Measurements from ENCODE around the gene PAN2.
"Not testable (repeated sequence)": the region's sequence is repeated elsewhere in the genome, so short reads cannot be mapped to it uniquely, and the experiment has no call there.

Gene PAN2

DNA sequence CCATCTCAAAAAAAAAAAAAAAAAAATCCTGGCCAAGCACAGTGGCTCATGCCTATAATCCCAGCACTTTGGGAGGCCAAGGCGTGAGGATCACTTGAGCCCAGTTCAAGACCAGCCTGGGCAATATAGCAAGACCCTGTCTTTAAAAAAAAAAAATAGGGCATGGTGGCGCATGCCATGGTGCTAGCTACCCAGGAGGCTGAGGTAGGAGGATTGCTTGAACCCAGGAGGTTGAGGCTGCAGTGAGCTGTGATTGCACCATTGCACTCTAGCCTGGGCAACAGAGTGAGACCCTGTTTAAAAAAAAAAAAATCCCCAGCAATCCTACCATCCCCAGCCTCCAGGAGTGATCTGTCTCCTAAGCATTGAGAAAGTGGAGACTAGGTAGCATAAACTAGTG lies 8.5 kb upstream of the PAN2 start:
- in situ Hi-C loops (cut with MboI; ENCODE audit: low sequenced_read_pairs) = not testable (repeated sequence)

GRCh38 chr12:56341616-56342015 lies 7.8 kb upstream of the PAN2 start:
- in situ Hi-C loops (cut with MboI; ENCODE audit: low sequenced_read_pairs) = no loop called here

- in situ Hi-C loops (cut with MboI; ENCODE audit: low sequenced_read_pairs) = no loop called here
Observed at GRCh38 chr12:56339158-56339422, 5.3 kb upstream of the PAN2 start.

DNA sequence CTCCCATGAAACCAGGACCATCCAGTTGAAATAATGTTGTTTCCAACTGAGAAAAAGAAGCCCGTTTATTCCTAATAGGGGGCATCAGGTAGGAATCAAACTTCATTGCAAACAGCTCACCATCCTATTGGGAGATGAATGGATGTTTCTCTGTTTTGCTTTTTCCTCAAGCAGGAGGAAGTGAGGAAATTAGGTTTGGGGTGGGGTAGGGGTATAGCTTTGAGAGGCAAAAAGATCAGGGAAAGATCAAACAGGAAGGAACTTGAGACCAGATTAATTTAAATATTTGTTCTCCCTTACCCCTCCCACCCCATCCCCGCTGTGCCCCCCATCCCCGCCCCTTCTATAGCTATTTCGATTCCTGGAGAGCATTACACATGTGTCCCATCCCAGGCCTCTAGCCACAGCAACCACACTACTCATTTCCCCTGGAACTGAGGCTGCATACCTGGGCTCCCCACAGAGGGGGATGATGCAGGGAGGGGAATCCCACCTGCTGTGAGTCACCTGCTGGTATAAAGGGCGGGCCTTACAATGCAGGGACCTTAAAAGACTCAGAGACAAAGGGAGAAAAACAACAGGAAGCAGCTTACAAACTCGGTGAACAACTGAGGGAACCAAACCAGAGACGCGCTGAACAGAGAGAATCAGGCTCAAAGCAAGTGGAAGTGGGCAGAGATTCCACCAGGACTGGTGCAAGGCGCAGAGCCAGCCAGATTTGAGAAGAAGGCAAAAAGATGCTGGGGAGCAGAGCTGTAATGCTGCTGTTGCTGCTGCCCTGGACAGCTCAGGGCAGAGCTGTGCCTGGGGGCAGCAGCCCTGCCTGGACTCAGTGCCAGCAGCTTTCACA lies 4.7 kb upstream of the PAN2 start, which contains the start of gene IL23A:
Gene IL23A (plus strand): TSS at position 577 of the 850 bp plus-strand sequence. CDS start 161 bp downstream, at position 738.
- in situ Hi-C loops (cut with MboI; ENCODE audit: low sequenced_read_pairs) = no loop called here

DNA sequence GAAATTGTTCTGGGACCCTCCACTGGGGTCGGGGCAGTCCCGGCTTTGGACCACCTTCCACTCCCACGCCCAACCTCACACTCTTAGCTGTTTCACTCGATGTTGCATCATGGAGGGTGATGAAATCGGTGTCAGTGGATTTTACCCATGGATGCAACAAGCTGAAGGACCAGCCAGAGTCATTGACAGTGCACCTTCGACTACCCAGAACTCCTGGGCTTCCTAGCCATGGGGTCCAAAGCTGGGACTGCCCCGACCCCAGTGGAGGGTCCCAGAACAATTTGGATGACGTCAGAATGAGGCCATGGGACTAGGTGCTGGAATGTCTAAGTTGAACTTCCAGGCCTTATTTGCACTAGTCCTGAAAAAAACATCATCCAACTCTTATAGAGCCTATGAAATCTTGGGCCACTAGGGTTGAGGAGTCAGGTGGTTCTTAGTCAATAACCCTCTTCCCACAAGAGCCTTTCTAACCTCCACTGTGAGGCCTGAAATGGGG lies 4.0 kb upstream of the PAN2 start:
- in situ Hi-C loops (cut with MboI; ENCODE audit: low sequenced_read_pairs) = no loop called here

DNA sequence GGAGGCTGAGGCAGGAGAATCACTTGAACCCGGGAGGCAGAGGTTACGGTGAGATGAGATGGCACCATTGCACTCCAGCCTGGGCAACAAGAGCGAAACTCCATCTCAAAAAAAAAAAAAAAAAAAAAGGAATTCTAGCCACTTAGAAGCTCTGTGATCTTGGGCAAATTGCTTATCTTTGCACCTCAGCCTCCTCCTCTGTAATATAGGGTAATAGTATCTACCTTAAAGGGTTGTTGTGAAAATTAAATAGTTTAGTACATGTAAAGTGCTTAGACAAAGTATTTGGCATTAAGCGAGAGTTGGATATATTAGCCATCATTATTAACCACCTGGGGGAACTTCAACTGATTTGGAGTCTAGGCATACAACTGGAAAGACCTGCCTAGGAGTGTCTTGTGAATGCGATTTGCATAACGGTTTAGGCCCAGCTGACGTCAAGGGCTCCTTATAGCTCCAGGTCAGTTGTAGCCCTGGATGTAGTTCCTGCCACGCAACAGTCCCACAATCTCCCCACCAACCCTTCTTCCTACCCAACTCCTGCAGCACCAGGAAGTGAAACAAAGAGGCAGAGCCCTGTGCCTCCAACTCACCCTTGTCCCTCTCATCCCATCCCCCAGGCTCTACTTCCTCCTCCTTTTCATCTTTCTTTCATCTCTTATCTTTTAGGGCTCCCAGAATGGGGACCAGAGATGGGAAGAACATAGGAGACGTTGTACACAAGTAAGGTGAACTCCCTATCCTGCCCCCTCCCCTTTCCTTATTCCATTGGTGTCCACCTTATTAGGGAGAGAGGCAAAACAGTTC lies 2.8 kb upstream of the PAN2 start:
- in situ Hi-C loops (cut with MboI; ENCODE audit: low sequenced_read_pairs) = no loop called here

- in situ Hi-C loops (cut with MboI; ENCODE audit: low sequenced_read_pairs) = not testable (repeated sequence)
Observed at GRCh38 chr12:56335527-56335926, 1.7 kb upstream of the PAN2 start.

GRCh38 chr12:56334490-56334793 lies 642 bp upstream of the PAN2 start:
- in situ Hi-C loops (cut with MboI; ENCODE audit: low sequenced_read_pairs) = no loop called here

- in situ Hi-C loops (cut with MboI; ENCODE audit: low sequenced_read_pairs) = no loop called here
Observed at GRCh38 chr12:56333197-56333678, 562 bp downstream of the PAN2 start.

DNA sequence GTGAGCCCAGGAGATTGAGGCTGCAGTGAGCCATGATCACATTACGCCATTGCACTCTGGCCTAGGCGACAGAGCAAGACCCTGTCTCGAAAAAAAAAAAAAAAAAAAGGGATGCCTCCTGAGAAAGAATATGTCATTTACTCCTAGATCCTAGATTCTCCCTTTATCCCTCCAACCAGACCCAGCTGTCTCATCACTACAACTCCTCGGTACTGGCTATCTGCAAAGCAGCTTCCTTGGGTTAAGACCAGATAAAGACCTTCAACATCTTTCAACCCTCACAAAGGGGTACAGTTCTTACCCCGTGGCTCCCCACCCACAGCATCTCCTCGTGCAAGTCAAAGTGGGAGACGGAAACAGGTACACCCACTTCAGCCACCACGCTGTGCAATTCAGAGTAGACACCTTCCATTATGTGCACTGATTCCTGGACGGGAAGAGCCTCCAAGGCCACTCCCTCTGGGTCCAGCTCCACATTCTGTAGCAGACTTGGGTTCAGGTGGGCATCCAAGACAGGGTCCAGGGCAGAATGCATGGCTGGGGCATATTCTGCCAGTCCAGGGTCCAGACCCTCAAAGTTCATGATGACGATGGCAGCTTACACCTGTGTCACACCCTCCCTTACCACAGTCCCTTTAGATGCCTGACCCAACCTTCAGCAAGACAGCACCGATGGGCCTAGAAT lies 1.1 kb downstream of the PAN2 start:
- in situ Hi-C loops (cut with MboI; ENCODE audit: low sequenced_read_pairs) = no loop called here

- in situ Hi-C loops (cut with MboI; ENCODE audit: low sequenced_read_pairs) = no loop called here
Observed at GRCh38 chr12:56330936-56331490, 2.8 kb downstream of the PAN2 start.

DNA sequence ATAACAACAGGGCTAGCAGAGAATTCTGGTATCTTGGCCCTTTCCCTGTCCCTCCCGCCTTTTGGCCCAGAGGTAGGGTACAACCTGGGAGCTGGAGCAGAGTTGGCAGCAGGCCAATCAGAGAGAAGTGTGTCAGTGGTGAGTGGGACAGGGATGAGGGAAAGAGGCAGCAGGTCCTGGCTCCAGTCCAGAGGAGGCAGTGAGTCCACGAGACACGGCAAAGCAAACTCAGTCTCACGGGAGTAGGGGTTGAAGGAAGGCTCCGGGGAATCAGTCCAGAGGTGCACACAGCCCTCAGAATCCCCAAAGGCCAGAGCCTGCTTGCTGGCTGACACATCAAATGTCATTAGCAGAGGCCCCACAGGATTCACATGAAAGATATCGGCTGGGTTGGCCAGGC lies 7.3 kb downstream of the PAN2 start:
- in situ Hi-C loops (cut with MboI; ENCODE audit: low sequenced_read_pairs) = no loop called here

DNA sequence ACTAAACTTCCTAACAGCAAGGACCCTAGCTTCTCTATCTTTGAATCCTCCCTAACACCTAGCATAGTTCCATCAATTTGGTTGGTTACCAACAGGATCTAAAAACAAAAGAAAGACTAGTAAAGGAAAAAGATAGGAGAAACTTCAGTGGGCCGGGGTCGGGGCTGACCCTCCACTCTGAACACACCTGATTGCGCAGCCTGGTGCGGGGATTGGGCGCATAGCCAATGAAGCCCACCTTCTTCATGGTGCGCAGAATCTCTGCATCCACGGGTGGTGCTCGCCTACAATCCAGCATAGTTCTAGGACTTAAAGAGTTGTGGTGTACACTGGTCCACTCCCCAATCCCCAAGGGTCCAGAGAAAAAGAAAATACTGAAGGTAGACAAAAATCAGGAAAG lies 7.7 kb downstream of the PAN2 start:
- in situ Hi-C loops (cut with MboI; ENCODE audit: low sequenced_read_pairs) = no loop called here

DNA sequence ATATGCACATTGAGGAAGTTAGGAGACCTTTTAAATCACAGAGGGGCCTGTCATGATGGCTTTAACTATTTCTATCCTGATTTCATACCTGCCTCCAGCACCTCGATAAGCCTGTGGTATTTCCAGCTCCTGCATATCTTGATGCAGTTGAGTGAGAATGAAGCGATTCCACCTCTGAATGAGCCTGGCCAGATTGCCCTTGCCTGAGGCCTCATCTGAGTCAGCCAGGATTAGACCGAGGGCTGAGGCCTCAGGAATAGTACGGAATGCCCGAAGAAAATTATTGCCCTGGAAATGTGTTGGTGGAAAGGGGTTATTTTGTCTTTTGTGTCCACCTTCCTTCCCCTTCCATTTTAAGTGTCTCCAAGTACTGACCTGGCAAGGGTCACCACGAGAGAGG lies 9.6 kb downstream of the PAN2 start:
- in situ Hi-C loops (cut with MboI; ENCODE audit: low sequenced_read_pairs) = no loop called here

DNA sequence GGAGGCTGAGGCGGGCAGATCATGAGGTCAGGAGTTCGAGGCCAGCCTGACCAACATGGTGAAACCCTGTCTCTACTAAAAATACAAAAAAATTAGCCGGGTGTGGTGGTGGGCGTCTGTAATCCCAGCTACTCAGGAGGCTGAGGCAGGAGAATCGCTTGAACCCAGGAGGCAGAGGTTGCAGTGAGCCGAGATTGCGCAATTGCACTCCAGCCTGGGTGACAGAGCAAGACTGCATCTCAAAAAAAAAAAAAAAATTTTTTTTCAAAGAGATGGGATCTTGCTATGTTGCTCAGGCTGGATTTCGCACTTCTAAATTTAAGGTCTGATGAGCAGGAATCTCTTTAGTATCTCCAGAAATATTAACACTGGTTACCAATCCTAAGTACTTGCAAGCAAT lies 12.2 kb downstream of the PAN2 start:
- in situ Hi-C loops (cut with MboI; ENCODE audit: low sequenced_read_pairs) = not testable (repeated sequence)

- in situ Hi-C loops (cut with MboI; ENCODE audit: low sequenced_read_pairs) = no loop called here
Observed at GRCh38 chr12:56321027-56321426, 12.8 kb downstream of the PAN2 start.

DNA sequence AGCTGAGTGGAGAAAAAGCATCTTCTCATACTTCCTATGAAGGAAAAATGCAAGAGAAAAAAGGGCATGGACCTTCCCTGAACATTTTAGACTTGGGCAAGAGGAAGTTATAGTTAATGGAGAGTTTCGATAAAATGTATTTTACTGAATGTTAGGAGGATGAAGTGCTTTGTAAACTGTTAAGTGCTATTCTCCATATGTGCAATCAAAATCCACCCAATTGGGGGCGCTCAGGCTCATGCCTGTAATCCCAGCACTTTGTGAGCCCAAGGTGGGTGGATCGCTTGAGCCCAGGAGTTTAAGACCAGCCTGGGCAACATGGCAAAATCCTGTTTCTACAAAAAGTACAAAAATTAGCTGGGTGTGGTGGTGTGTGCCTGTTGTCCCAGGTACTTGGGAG lies 16.1 kb downstream of the PAN2 start:
- in situ Hi-C loops (cut with MboI; ENCODE audit: low sequenced_read_pairs) = no loop called here

DNA sequence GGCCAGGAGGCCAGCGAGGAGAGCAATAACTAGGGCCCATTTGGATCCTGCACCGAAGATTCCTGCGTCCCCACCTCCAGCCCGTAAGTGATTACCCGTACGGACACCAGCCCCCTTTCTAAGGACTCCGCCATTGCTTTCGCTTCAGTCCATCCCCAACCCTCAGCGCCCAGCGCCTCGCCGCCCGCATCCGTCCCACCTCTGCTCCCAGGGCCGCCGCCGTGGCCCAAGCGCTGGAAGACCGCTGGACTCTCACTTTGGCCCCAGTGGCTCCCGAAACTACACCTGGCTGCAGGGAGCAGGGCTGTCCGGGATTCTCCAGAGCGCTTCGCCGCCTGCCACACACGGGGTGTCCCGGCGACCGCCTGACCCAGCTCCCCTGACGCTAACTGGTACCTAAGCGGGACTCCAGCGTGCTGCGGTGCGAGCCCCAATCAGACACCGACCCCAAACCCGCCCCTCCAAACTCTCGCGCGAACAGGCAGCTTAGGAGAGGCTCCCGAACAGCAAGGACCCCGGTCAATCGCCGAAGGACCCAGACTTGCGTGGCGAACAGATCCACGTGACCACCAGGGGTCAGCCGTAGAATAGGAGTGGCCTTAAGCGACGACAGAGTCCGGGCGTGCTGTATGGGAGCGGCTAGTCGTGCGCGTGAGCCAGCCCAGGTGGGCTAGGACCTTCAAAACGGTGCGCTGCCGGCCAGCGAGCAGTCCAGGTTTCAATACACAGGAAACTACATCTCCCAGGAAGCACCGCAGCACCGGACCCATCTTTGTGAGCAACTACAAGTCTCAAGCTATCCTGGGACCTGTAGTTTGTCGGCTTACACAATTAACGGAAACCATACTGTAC lies 18.0 kb downstream of the PAN2 start, which contains the start of gene CNPY2:
Gene CNPY2 (minus strand): TSS at position 367 of the 852 bp plus-strand sequence. CDS start 771 bp downstream, outside the sequence.
- in situ Hi-C loops (cut with MboI; ENCODE audit: low sequenced_read_pairs) = no loop called here

- in situ Hi-C loops (cut with MboI; ENCODE audit: low sequenced_read_pairs) = no loop called here
Observed at GRCh38 chr12:56315249-56315621, 18.6 kb downstream of the PAN2 start.

GRCh38 chr12:56311003-56311402 lies 22.8 kb downstream of the PAN2 start:
- in situ Hi-C loops (cut with MboI; ENCODE audit: low sequenced_read_pairs) = no loop called here

Measured in HL-60/S4 (cell line).